ENCODE measurements around the gene PHF20.

GRCh38 chr20:35792740-35793139 lies 20.9 kb downstream of the PHF20 start:
- TF ChIP-seq CTCF (IDR thresholded peaks at IDR 0.05) = no peak
- no peak for TF ChIP-seq POLR2A (IDR thresholded peaks at IDR 0.05)
- no peak for TF ChIP-seq EP300 (IDR thresholded peaks at IDR 0.05)

All from ovary (tissue), 3 donors.